ENCODE results near the gene C6orf89. TPM values are rescaled to one million over a fixed set of nuclear protein-coding genes. Genes with fewer than 3 reads are reported as not detected.
A peak's percentile ranks its signal among the peaks of the same experiment; 100 is the strongest.

The C6orf89 gene
- total and polyA plus RNA-seq, 2 of the 8 experiments (the other 6 are each of a cell fraction or from before 2014, with no cell fraction given) = 4.6 to 12.3 TPM

GRCh38 chr6:36851149-36851614, 34.6 kb upstream of the C6orf89 start (continued):
- TF ChIP-seq RAD21 (IDR thresholded peaks at IDR 0.05 in 1 of 2, conservative IDR thresholded peaks at IDR 0.05 in 1 of 2; ENCODE audit: low read depth in 2 of 2, low read length in 2 of 2) = peak; percentile 81 to 89
- 0 out of 2 replicates have a peak, but pooled peaks have one; percentile 19 for TF ChIP-seq TEAD4 (IDR thresholded peaks at IDR 0.05; ENCODE audit: low read depth, low read length)
